GM12878 (cell line): ENCODE data around the gene DUXB. TPM values are rescaled to one million over a fixed set of nuclear protein-coding genes. Genes with fewer than 3 reads are reported as not detected.

Experiments
- ATAC-seq: fragments of 200-7000 bp; cut with Tn5 transposase; 3 replicates; pipeline ENCODE4 v1.9.1; 2020; ENCODE audit warnings: mild to moderate bottlenecking, moderate library complexity
- Bru-seq: library from RNA; stranded (reverse); fragments of 400-500 nt; gene quantifications from one replicate; lab custom pipeline; 2021; lab: Mats Ljungman, UMichigan
- BruChase-seq, 2 experiments: library from RNA; stranded (reverse); fragments of 400-500 nt; gene quantifications; one replicate each; lab custom pipeline; 2021; lab: Mats Ljungman, UMichigan
- BruUV-seq: library from RNA; stranded (reverse); fragments of 400-500 nt; replicated peaks from 2 replicates; lab custom pipeline; 2021; lab: Mats Ljungman, UMichigan
- CTCF ChIA-PET: fragments of 300-600 bp; sonication (Branson Sonifier 250); formaldehyde crosslinking; extraction: SDS; loops from one replicate; lab custom pipeline; 2021; ENCODE audit warnings: inconsistent platforms; lab: Yijun Ruan, JAX
- POLR2A ChIA-PET: fragments of 350-600 bp; formaldehyde crosslinking; extraction: SDS; loops from one replicate; lab custom pipeline; 2021; ENCODE audit warnings: inconsistent platforms; lab: Charles Lee
- RAD21 ChIA-PET: fragments of 300-600 bp; sonication (Branson Sonifier 250); formaldehyde crosslinking; loops from one replicate; lab custom pipeline; 2023; ENCODE audit warnings: antibody characterized with exemption; ENCODE audit not compliant: unreplicated experiment; lab: Charles Lee
- SMC1A ChIA-PET: fragments of 300-600 bp; sonication (Branson Sonifier 250); formaldehyde crosslinking; loops from one replicate; lab custom pipeline; 2023; ENCODE audit not compliant: unreplicated experiment, uncharacterized antibody; lab: Charles Lee
- DNase-seq: peaks from one replicate; pipeline ENCODE4 v3.0.0-alpha.2; 2011; ENCODE audit warnings: low read depth, low spot score
- FAIRE-seq: peaks from 3 replicates; lab custom pipeline; 2011; peaks lifted over from hg19 to GRCh38; lab: Jason Lieb, UNC
- H2AFZ ChIP-seq: 2 replicates; pipeline ENCODE4 v1.6.0; 2011; ENCODE audit warnings: low read depth, low read length, control low read depth; ENCODE audit not compliant: control insufficient read depth
- H3K27ac ChIP-seq: 2 replicates; pipeline ENCODE4 v1.5.1; 2011; ENCODE audit warnings: control low read depth; ENCODE audit not compliant: control insufficient read depth, insufficient read depth
- H3K27me3 ChIP-seq, 2 experiments: replicated peaks in 1 of 2; 2 replicates each; pipeline versions ENCODE4 v1.6.0 to v1.6.1; 2011; ENCODE audit warnings: low read length in 1 of 2; ENCODE audit not compliant: control insufficient read depth in 2 of 2, insufficient read depth in 2 of 2
- H3K36me3 ChIP-seq, 2 experiments: 2 replicates each; pipeline ENCODE4 v1.5.1; 2011; ENCODE audit warnings: low read length in 1 of 2; ENCODE audit not compliant: control insufficient read depth in 2 of 2, insufficient read depth in 2 of 2
- H3K4me1 ChIP-seq: 2 replicates; pipeline ENCODE4 v1.6.1; 2011; ENCODE audit warnings: mild to moderate bottlenecking, low read length, moderate library complexity, mixed read lengths; ENCODE audit not compliant: control insufficient read depth, insufficient read depth
- H3K4me2 ChIP-seq: 2 replicates; pipeline ENCODE4 v1.6.0; 2011; ENCODE audit warnings: control low read depth; ENCODE audit not compliant: control insufficient read depth, insufficient read depth
- H3K4me3 ChIP-seq: fragments of 200-600 bp; sonication (generic); 2 replicates; pipeline ENCODE4 v1.5.1; 2016
- H3K79me2 ChIP-seq: 2 replicates; pipeline ENCODE4 v1.6.0; 2011; ENCODE audit warnings: low read length; ENCODE audit not compliant: control insufficient read depth, insufficient read depth
- H3K9ac ChIP-seq: 2 replicates; pipeline ENCODE4 v1.8.0; 2011; ENCODE audit warnings: low read length, control low read depth, mixed read lengths; ENCODE audit not compliant: control insufficient read depth, insufficient read depth
- H3K9me3 ChIP-seq: replicated peaks from 3 replicates; pipeline ENCODE4 v1.5.1; 2011; ENCODE audit warnings: mild to moderate bottlenecking, low read length; ENCODE audit not compliant: control insufficient read depth, insufficient read depth
- H4K20me1 ChIP-seq: 2 replicates; pipeline ENCODE4 v1.6.0; 2011; ENCODE audit not compliant: control insufficient read depth, insufficient read depth
- WGBS: methylation state at CpG from one replicate; pipeline ENCODE4 v1.1.6; 2016; ENCODE audit warnings: low lambda C conversion rate; ENCODE audit not compliant: insufficient replicate concordance, insufficient coverage; ENCODE audit errors: missing lambda C conversion rate; 5-methylcytosine and 5-hydroxymethylcytosine counted together
- in situ Hi-C: fragments of 300-500 bp; cut with MboI; formaldehyde crosslinking; loops from 9 replicates; pipeline ENCODE4 v1.14.3; 2018; ENCODE audit warnings: mixed read lengths
- intact Hi-C: fragments of 100-400 bp; cut with micrococcal nuclease; formaldehyde crosslinking; loops from one replicate; pipeline ENCODE4 v1.14.2; 2022; ENCODE audit not compliant: unreplicated experiment
- long read RNA-seq, 2 experiments: library from polyadenylated mRNA; unstranded; transcript quantifications; one replicate each; pipeline ENCODE4 v2.0.0, GENCODE V29; 2019 to 2020
- polyA minus RNA-seq, 3 experiments: library from RNA; depleted of rRNA, polyadenylated mRNA; stranded (reverse); fragments of >200 nt; gene quantifications; 2 replicates each; pipeline ENCODE4 v1.2.3, GENCODE V29; 2011
- polyA plus RNA-seq, 11 experiments: library from polyadenylated mRNA; depleted of rRNA in 4 of 11; unstranded in 6 of 11; stranded (reverse) in 5 of 11; fragments of >200 nt; fragmentation: Nextera tagmentation in 4 of 11; fragmentation: Illumina TruSeq in 1 of 11; extraction: Ambion mirVana in 4 of 11; extraction: Trizol in 1 of 11; gene quantifications; 1 replicate in 1 of 11; 2 replicates in 10 of 11; pipeline versions ENCODE4 v1.2.1 to v1.2.3, GENCODE V29; 2011 to 2016; ENCODE audit warnings: inconsistent platforms in 2 of 11, missing spikeins in 2 of 11, low read depth in 1 of 11
- total RNA-seq, 4 experiments: library from RNA; depleted of rRNA in 3 of 4; stranded (reverse); fragments of >200 nt in 3 of 4; fragmentation: Illumina TruSeq in 1 of 4; extraction: Trizol in 1 of 4; gene quantifications; 2 replicates each; pipeline versions ENCODE4 v1.2.1 to v1.2.3, GENCODE V29; 2013 to 2021
- TF ChIP-seq, protein P1 (sequence below): fragments of 450-650 bp; formaldehyde crosslinking; IDR thresholded peaks from 2 replicates; pipeline ENCODE4 v1.5.0; 2022; ENCODE audit warnings: mild to moderate bottlenecking, missing genetic modification characterization
- TF ChIP-seq, protein P2 (sequence below): fragments of 450-650 bp; formaldehyde crosslinking; IDR thresholded peaks from 2 replicates; pipeline ENCODE4 v1.4.0; 2020; ENCODE audit warnings: mild to moderate bottlenecking, moderate library complexity

DUXB gene, protein sequence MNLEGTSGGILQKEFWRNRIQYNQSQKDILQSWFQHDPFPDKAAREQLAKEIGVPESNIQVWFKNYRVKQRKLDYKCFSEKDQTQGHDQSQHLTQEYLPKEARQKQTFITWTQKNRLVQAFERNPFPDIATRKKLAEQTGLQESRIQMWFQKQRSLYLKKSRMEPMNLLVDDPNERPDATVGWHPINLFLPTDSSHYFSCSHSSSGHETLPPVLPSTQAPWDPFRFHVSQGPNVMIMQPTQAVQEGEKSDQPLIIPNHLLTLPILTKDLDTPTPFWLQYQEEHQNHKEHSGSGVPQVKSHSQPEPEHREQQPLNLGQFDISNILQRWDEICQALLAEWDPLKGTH
- not detected in 2 replicates for total RNA-seq (2013; cell fraction: nucleolus; rRNA removed)
- total RNA-seq (2014; rRNA removed) (not detected in 2 replicates), total RNA-seq (2014; rRNA removed; fragmentation: Illumina TruSeq; extraction: Trizol) (not detected in 2 replicates), total RNA-seq (2021) (not detected in 2 replicates), polyA plus RNA-seq (2011; rRNA removed) (0.05 TPM in 1 of 2 replicates, not detected in the other), polyA plus RNA-seq (2014; fragmentation: Illumina TruSeq; extraction: Trizol) (not detected in 2 replicates), polyA plus RNA-seq (2014; fragmentation: Nextera tagmentation; extraction: Ambion mirVana) (not detected), polyA plus RNA-seq (2014; rRNA removed) (not detected in 2 replicates), polyA plus RNA-seq (2016; fragmentation: Nextera tagmentation; extraction: Ambion mirVana) (not detected), polyA minus RNA-seq (2011; rRNA and poly(A)+ RNA removed) (not detected in 2 replicates), Bru-seq, nascent RNA (not detected), BruChase-seq, experiment 1, labeled RNA remaining after a 6-hour chase (not detected), BruChase-seq, experiment 2, labeled RNA remaining after a 2-hour chase (percentile 10 among the genes with signal in this experiment)
- polyA plus RNA-seq (2011; ENCODE audit: low read depth): not detected
- polyA plus RNA-seq (2011; cell fraction: cytosol; rRNA removed): not detected in 2 replicates
- not detected in 2 replicates for polyA plus RNA-seq (2011; cell fraction: nucleus; rRNA removed)
- not detected in 2 replicates for polyA plus RNA-seq (2012)
- not detected in 2 replicates for polyA minus RNA-seq (2011; cell fraction: cytosol; rRNA and poly(A)+ RNA removed)
- polyA minus RNA-seq (2011; cell fraction: nucleus; rRNA and poly(A)+ RNA removed): not detected in 2 replicates
- long read RNA-seq, experiment 1: 0 reads
- long read RNA-seq, experiment 2: 0 reads

DNA sequence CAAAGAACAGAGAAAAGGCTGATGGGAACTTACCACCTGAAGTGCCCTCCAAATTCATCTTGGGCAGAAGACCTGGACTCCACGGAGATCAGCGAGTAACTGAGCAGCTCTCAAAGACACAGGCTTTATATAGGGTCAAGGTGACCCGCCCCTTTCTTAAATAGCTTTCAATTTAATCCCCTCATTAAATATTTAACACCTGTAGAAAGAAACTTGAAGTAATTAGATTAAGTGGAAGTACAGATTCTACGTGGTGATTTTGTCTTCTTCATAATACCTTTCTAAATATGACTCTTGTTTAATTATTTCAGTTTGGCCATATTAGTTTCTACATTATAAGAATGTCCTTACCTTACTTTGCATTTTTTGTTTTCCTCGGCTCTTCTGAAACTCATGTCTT, at the start of gene DUXB:
Gene DUXB, minus strand, starts transcription at position 101 of the 400 bp plus-strand sequence. Its CDS starts 43 bp downstream, at position 58.
- no TSS peak for BruUV-seq
- TF ChIP-seq, protein P1, sequence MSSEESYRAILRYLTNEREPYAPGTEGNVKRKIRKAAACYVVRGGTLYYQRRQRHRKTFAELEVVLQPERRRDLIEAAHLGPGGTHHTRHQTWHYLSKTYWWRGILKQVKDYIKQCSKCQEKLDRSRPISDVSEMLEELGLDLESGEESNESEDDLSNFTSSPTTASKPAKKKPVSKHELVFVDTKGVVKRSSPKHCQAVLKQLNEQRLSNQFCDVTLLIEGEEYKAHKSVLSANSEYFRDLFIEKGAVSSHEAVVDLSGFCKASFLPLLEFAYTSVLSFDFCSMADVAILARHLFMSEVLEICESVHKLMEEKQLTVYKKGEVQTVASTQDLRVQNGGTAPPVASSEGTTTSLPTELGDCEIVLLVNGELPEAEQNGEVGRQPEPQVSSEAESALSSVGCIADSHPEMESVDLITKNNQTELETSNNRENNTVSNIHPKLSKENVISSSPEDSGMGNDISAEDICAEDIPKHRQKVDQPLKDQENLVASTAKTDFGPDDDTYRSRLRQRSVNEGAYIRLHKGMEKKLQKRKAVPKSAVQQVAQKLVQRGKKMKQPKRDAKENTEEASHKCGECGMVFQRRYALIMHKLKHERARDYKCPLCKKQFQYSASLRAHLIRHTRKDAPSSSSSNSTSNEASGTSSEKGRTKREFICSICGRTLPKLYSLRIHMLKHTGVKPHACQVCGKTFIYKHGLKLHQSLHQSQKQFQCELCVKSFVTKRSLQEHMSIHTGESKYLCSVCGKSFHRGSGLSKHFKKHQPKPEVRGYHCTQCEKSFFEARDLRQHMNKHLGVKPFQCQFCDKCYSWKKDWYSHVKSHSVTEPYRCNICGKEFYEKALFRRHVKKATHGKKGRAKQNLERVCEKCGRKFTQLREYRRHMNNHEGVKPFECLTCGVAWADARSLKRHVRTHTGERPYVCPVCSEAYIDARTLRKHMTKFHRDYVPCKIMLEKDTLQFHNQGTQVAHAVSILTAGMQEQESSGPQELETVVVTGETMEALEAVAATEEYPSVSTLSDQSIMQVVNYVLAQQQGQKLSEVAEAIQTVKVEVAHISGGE (CRISPR knock-in tag): no peak
- TF ChIP-seq, protein P2, sequence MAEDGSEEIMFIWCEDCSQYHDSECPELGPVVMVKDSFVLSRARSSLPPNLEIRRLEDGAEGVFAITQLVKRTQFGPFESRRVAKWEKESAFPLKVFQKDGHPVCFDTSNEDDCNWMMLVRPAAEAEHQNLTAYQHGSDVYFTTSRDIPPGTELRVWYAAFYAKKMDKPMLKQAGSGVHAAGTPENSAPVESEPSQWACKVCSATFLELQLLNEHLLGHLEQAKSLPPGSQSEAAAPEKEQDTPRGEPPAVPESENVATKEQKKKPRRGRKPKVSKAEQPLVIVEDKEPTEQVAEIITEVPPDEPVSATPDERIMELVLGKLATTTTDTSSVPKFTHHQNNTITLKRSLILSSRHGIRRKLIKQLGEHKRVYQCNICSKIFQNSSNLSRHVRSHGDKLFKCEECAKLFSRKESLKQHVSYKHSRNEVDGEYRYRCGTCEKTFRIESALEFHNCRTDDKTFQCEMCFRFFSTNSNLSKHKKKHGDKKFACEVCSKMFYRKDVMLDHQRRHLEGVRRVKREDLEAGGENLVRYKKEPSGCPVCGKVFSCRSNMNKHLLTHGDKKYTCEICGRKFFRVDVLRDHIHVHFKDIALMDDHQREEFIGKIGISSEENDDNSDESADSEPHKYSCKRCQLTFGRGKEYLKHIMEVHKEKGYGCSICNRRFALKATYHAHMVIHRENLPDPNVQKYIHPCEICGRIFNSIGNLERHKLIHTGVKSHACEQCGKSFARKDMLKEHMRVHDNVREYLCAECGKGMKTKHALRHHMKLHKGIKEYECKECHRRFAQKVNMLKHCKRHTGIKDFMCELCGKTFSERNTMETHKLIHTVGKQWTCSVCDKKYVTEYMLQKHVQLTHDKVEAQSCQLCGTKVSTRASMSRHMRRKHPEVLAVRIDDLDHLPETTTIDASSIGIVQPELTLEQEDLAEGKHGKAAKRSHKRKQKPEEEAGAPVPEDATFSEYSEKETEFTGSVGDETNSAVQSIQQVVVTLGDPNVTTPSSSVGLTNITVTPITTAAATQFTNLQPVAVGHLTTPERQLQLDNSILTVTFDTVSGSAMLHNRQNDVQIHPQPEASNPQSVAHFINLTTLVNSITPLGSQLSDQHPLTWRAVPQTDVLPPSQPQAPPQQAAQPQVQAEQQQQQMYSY (CRISPR knock-in tag): no peak

More for the DNA sequence above, at the start of gene DUXB:
- RAD21 ChIA-PET: no interaction called here
- H3K9me3 ChIP-seq: no peaks in the 10 kb centered on the region
- H2AFZ ChIP-seq: no peak within 1 kb of the TSS
- no peaks in the 10 kb centered on the region for H3K36me3 ChIP-seq
- H3K27ac ChIP-seq: no peak within 1 kb of the TSS
- SMC1A ChIA-PET: no interaction called here
- no peaks in the 10 kb centered on the region for H3K27me3 ChIP-seq
- WGBS: 41% methylated on average over 5 of the region's 5 CpGs
- no peaks in the 10 kb centered on the region for H3K4me1 ChIP-seq
- H3K4me3 ChIP-seq: no peak within 1 kb of the TSS
- intact Hi-C loops (no loop called here), in situ Hi-C loops (no loop called here)
- FAIRE-seq (no peak), DNase-seq (no peak), ATAC-seq (no peak)
- CTCF ChIA-PET: no interaction called here
- POLR2A ChIA-PET: no interaction called here
- no peaks in the 10 kb centered on the region for H3K79me2 ChIP-seq
- H4K20me1 ChIP-seq: no peaks in the 10 kb centered on the region
- H3K9ac ChIP-seq: no peak within 1 kb of the TSS
- H3K4me2 ChIP-seq: no peak within 1 kb of the TSS
